GM12878 (cell line): Measurements from ENCODE around the gene SEMA4A. TPM values are rescaled to one million over a fixed set of nuclear protein-coding genes. Genes with fewer than 3 reads are reported as not detected.

Source experiments
- CEBPB ChIP-seq, 2 experiments: fragments of 150-350 bp in 1 of 2; IDR thresholded peaks; 2 replicates each; pipeline ENCODE4 v1.6.1; 2012 to 2014; ENCODE audit warnings: low read depth in 2 of 2, low read length in 2 of 2, borderline replicate concordance in 1 of 2, inconsistent platforms in 1 of 2
- DPF2 ChIP-seq: fragments of 450-650 bp; IDR thresholded peaks from 2 replicates; pipeline ENCODE4 v1.6.1; 2017; ENCODE audit warnings: mild to moderate bottlenecking
- EED ChIP-seq: sonication (generic); IDR thresholded peaks from 2 replicates; pipeline ENCODE4 v1.6.1; 2016; ENCODE audit warnings: antibody characterized with exemption, low read depth
- ESRRA ChIP-seq: IDR thresholded peaks from 2 replicates; pipeline ENCODE4 v1.6.1; 2012; ENCODE audit warnings: mild to moderate bottlenecking, low read length, improper control_type of control experiment
- EZH2 ChIP-seq: IDR thresholded peaks from 2 replicates; pipeline ENCODE4 v1.6.1; 2012; ENCODE audit warnings: low read depth, mild to moderate bottlenecking, control low read depth, inconsistent platforms, low read length, borderline replicate concordance; ENCODE audit not compliant: control insufficient read depth
- HDAC6 ChIP-seq: fragments of 200-600 bp; sonication (generic); IDR thresholded peaks from one replicate; pipeline ENCODE4 v1.8.0; 2017; ENCODE audit warnings: antibody characterized with exemption; ENCODE audit not compliant: unreplicated experiment
- IRF4 ChIP-seq: IDR thresholded peaks from 2 replicates; pipeline ENCODE4 v1.6.1; 2011; ENCODE audit warnings: low read depth, low read length
- JUNB ChIP-seq: IDR thresholded peaks from 2 replicates; pipeline ENCODE4 v1.6.1; 2016; ENCODE audit warnings: antibody characterized with exemption, mild to moderate bottlenecking
- JUND ChIP-seq: IDR thresholded peaks from 2 replicates; pipeline ENCODE4 v1.6.1; 2012; ENCODE audit warnings: low read depth, mild to moderate bottlenecking, low read length, improper control_type of control experiment, moderate library complexity
- NFIC ChIP-seq: IDR thresholded peaks from 2 replicates; pipeline ENCODE4 v1.6.1; 2012; ENCODE audit warnings: low read depth, mild to moderate bottlenecking, inconsistent platforms, low read length, moderate library complexity
- NFYA ChIP-seq: IDR thresholded peaks from 2 replicates; pipeline ENCODE4 v1.6.1; 2011; ENCODE audit warnings: low read depth, mild to moderate bottlenecking, low read length, improper control_type of control experiment, borderline replicate concordance
- NR2F1 ChIP-seq: fragments of 450-650 bp; conservative IDR thresholded peaks from 2 replicates; pipeline ENCODE4 v1.6.1; 2017; ENCODE audit warnings: mild to moderate bottlenecking
- PAX5 ChIP-seq: IDR thresholded peaks from 2 replicates; pipeline ENCODE4 v1.6.1; 2011; ENCODE audit warnings: low read depth, low read length, borderline replicate concordance
- PBX3 ChIP-seq: IDR thresholded peaks from 2 replicates; pipeline ENCODE4 v1.6.1; 2011; ENCODE audit warnings: mild to moderate bottlenecking, low read depth, low read length, moderate library complexity; ENCODE audit not compliant: insufficient replicate concordance
- PML ChIP-seq: IDR thresholded peaks from 2 replicates; pipeline ENCODE4 v1.6.1; 2012; ENCODE audit warnings: low read length, inconsistent platforms
- SKIL ChIP-seq: fragments of 450-650 bp; IDR thresholded peaks from 2 replicates; pipeline ENCODE4 v1.6.1; 2017; ENCODE audit warnings: mild to moderate bottlenecking, low read depth, inconsistent platforms; ENCODE audit not compliant: poor library complexity, severe bottlenecking
- SPI1 ChIP-seq: IDR thresholded peaks from 2 replicates; pipeline ENCODE4 v1.6.1; 2011; ENCODE audit warnings: low read depth, mild to moderate bottlenecking, low read length, moderate library complexity, borderline replicate concordance; ENCODE audit not compliant: insufficient read depth
- ZNF217 ChIP-seq: fragments of 450-650 bp; IDR thresholded peaks from 2 replicates; pipeline ENCODE4 v1.6.1; 2017; ENCODE audit warnings: antibody characterized with exemption, mild to moderate bottlenecking
- ZNF24 ChIP-seq: fragments of 450-650 bp; IDR thresholded peaks from 2 replicates; pipeline ENCODE4 v1.6.1; 2017; ENCODE audit warnings: antibody characterized with exemption, mild to moderate bottlenecking
- ZSCAN29 ChIP-seq: fragments of 450-650 bp; IDR thresholded peaks from 2 replicates; pipeline ENCODE4 v1.6.1; 2017; ENCODE audit warnings: mild to moderate bottlenecking, moderate library complexity
- polyA plus RNA-seq, 11 experiments: library from polyadenylated mRNA; depleted of rRNA in 4 of 11; unstranded in 6 of 11; stranded (reverse) in 5 of 11; fragments of >200 nt; fragmentation: Nextera tagmentation in 4 of 11; fragmentation: Illumina TruSeq in 1 of 11; extraction: Ambion mirVana in 4 of 11; extraction: Trizol in 1 of 11; gene quantifications; 1 replicate in 1 of 11; 2 replicates in 10 of 11; pipeline versions ENCODE4 v1.2.1 to v1.2.3, GENCODE V29; 2011 to 2016; ENCODE audit warnings: inconsistent platforms in 2 of 11, missing spikeins in 2 of 11, low read depth in 1 of 11
- total RNA-seq, 4 experiments: library from RNA; depleted of rRNA in 3 of 4; stranded (reverse); fragments of >200 nt in 3 of 4; fragmentation: Illumina TruSeq in 1 of 4; extraction: Trizol in 1 of 4; gene quantifications; 2 replicates each; pipeline versions ENCODE4 v1.2.1 to v1.2.3, GENCODE V29; 2013 to 2021
- TF ChIP-seq, protein P1 (sequence below): fragments of 450-650 bp; IDR thresholded peaks from 2 replicates; pipeline ENCODE4 v1.6.1; 2016; ENCODE audit warnings: mild to moderate bottlenecking
- TF ChIP-seq, protein P2 (sequence below): fragments of 150-350 bp; IDR thresholded peaks from 2 replicates; pipeline ENCODE4 v1.6.1; 2016; ENCODE audit warnings: low read depth, low read length
- TF ChIP-seq, protein P3 (sequence below): IDR thresholded peaks from 2 replicates; pipeline ENCODE4 v1.6.1; 2012; ENCODE audit warnings: low read depth, low read length, improper control_type of control experiment

Gene SEMA4A
- total and polyA plus RNA-seq, 10 of the 15 experiments (the other 5 are each of a cell fraction or from before 2014, with no cell fraction given), result 2.6 to 64.2 (median 32.8) TPM

- TF ChIP-seq, protein P1, sequence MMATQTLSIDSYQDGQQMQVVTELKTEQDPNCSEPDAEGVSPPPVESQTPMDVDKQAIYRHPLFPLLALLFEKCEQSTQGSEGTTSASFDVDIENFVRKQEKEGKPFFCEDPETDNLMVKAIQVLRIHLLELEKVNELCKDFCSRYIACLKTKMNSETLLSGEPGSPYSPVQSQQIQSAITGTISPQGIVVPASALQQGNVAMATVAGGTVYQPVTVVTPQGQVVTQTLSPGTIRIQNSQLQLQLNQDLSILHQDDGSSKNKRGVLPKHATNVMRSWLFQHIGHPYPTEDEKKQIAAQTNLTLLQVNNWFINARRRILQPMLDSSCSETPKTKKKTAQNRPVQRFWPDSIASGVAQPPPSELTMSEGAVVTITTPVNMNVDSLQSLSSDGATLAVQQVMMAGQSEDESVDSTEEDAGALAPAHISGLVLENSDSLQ, result peak; percentile 31; the same call in 1 of the 2 replicates
- TF ChIP-seq ZNF24 (no peak), NR2F1 (peak; percentile 47; the same call in 1 of the 2 replicates), SPI1 (no peak), ZSCAN29 (no peak), PBX3 (no peak), IRF4 (no peak), ESRRA (no peak), NFIC (no peak), JUNB (no peak), PAX5 (peak; percentile 50; the same call in 1 of the 2 replicates), EZH2 (no peak), EED (peak; percentile 39; the same call in 1 of the 2 replicates), SKIL (no peak), NFYA (no peak), DPF2 (no peak), HDAC6 (no peak), JUND (no peak), ZNF217 (no peak), CEBPB (IDR thresholded peaks at IDR 0.05; ENCODE audit: borderline replicate concordance in 1 of 2, low read depth in 2 of 2, low read length in 2 of 2) (no peak), PML (no peak)
- TF ChIP-seq, protein P2, sequence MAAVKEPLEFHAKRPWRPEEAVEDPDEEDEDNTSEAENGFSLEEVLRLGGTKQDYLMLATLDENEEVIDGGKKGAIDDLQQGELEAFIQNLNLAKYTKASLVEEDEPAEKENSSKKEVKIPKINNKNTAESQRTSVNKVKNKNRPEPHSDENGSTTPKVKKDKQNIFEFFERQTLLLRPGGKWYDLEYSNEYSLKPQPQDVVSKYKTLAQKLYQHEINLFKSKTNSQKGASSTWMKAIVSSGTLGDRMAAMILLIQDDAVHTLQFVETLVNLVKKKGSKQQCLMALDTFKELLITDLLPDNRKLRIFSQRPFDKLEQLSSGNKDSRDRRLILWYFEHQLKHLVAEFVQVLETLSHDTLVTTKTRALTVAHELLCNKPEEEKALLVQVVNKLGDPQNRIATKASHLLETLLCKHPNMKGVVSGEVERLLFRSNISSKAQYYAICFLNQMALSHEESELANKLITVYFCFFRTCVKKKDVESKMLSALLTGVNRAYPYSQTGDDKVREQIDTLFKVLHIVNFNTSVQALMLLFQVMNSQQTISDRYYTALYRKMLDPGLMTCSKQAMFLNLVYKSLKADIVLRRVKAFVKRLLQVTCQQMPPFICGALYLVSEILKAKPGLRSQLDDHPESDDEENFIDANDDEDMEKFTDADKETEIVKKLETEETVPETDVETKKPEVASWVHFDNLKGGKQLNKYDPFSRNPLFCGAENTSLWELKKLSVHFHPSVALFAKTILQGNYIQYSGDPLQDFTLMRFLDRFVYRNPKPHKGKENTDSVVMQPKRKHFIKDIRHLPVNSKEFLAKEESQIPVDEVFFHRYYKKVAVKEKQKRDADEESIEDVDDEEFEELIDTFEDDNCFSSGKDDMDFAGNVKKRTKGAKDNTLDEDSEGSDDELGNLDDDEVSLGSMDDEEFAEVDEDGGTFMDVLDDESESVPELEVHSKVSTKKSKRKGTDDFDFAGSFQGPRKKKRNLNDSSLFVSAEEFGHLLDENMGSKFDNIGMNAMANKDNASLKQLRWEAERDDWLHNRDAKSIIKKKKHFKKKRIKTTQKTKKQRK, result no peak
- TF ChIP-seq, protein P3, sequence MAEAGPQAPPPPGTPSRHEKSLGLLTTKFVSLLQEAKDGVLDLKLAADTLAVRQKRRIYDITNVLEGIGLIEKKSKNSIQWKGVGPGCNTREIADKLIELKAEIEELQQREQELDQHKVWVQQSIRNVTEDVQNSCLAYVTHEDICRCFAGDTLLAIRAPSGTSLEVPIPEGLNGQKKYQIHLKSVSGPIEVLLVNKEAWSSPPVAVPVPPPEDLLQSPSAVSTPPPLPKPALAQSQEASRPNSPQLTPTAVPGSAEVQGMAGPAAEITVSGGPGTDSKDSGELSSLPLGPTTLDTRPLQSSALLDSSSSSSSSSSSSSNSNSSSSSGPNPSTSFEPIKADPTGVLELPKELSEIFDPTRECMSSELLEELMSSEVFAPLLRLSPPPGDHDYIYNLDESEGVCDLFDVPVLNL, result no peak
These were observed 948 bp downstream of the SEMA4A start (continued) for GRCh38 chr1:156154317-156154749.
